Measurements from ENCODE around the gene SLC4A2.
A peak's percentile ranks its signal among the peaks of the same experiment; 100 is the strongest.

DNA sequence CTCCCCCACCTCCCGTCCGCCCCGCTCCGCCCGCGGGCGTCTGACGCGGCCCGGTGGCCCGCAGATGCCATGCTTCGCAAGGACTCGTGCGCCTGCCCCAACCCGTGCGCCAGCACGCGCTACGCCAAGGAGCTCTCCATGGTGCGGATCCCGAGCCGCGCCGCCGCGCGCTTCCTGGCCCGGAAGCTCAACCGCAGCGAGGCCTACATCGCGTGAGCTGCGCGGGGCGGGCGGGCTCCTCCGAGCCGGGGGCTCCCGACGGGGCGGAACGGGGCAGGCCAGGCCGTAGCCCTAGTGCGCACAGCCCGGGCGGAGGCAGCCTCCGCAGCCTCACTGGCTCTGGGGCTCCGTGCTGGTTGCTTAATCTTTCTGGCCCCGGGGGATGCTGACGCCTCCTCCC, 8.3 kb upstream of the SLC4A2 start:
- no peak for TF ChIP-seq RORB (CRISPR knock-in tag; IDR thresholded peaks at IDR 0.05)
- TF ChIP-seq, protein P1, sequence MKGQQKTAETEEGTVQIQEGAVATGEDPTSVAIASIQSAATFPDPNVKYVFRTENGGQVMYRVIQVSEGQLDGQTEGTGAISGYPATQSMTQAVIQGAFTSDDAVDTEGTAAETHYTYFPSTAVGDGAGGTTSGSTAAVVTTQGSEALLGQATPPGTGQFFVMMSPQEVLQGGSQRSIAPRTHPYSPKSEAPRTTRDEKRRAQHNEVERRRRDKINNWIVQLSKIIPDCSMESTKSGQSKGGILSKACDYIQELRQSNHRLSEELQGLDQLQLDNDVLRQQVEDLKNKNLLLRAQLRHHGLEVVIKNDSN (CRISPR knock-in tag; IDR thresholded peaks at IDR 0.05) = peak; percentile 82
- TF ChIP-seq, protein P2, sequence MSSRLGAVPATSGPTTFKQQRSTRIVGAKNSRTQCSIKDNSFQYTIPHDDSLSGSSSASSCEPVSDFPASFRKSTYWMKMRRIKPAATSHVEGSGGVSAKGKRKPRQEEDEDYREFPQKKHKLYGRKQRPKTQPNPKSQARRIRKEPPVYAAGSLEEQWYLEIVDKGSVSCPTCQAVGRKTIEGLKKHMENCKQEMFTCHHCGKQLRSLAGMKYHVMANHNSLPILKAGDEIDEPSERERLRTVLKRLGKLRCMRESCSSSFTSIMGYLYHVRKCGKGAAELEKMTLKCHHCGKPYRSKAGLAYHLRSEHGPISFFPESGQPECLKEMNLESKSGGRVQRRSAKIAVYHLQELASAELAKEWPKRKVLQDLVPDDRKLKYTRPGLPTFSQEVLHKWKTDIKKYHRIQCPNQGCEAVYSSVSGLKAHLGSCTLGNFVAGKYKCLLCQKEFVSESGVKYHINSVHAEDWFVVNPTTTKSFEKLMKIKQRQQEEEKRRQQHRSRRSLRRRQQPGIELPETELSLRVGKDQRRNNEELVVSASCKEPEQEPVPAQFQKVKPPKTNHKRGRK (CRISPR knock-in tag; IDR thresholded peaks at IDR 0.05; ENCODE audit: borderline replicate concordance) = peak; percentile 50; the same call in 1 of the 2 replicates
- peak; percentile 96 for TF ChIP-seq CREB1 (CRISPR knock-in tag; IDR thresholded peaks at IDR 0.05)
- TF ChIP-seq, protein P3, sequence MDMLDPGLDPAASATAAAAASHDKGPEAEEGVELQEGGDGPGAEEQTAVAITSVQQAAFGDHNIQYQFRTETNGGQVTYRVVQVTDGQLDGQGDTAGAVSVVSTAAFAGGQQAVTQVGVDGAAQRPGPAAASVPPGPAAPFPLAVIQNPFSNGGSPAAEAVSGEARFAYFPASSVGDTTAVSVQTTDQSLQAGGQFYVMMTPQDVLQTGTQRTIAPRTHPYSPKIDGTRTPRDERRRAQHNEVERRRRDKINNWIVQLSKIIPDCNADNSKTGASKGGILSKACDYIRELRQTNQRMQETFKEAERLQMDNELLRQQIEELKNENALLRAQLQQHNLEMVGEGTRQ (CRISPR knock-in tag; IDR thresholded peaks at IDR 0.05) = no peak; the same call in 1 of the 2 replicates
- TF ChIP-seq, protein P4, sequence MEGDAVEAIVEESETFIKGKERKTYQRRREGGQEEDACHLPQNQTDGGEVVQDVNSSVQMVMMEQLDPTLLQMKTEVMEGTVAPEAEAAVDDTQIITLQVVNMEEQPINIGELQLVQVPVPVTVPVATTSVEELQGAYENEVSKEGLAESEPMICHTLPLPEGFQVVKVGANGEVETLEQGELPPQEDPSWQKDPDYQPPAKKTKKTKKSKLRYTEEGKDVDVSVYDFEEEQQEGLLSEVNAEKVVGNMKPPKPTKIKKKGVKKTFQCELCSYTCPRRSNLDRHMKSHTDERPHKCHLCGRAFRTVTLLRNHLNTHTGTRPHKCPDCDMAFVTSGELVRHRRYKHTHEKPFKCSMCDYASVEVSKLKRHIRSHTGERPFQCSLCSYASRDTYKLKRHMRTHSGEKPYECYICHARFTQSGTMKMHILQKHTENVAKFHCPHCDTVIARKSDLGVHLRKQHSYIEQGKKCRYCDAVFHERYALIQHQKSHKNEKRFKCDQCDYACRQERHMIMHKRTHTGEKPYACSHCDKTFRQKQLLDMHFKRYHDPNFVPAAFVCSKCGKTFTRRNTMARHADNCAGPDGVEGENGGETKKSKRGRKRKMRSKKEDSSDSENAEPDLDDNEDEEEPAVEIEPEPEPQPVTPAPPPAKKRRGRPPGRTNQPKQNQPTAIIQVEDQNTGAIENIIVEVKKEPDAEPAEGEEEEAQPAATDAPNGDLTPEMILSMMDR (IDR thresholded peaks at IDR 0.05) = no peak
- TF ChIP-seq FOXP1 (CRISPR knock-in tag; IDR thresholded peaks at IDR 0.05; ENCODE audit: borderline replicate concordance) = peak; percentile 99
- TF ChIP-seq, protein P5, sequence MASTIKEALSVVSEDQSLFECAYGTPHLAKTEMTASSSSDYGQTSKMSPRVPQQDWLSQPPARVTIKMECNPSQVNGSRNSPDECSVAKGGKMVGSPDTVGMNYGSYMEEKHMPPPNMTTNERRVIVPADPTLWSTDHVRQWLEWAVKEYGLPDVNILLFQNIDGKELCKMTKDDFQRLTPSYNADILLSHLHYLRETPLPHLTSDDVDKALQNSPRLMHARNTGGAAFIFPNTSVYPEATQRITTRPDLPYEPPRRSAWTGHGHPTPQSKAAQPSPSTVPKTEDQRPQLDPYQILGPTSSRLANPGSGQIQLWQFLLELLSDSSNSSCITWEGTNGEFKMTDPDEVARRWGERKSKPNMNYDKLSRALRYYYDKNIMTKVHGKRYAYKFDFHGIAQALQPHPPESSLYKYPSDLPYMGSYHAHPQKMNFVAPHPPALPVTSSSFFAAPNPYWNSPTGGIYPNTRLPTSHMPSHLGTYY (CRISPR knock-in tag; IDR thresholded peaks at IDR 0.05) = no peak
- TF ChIP-seq, protein P6, sequence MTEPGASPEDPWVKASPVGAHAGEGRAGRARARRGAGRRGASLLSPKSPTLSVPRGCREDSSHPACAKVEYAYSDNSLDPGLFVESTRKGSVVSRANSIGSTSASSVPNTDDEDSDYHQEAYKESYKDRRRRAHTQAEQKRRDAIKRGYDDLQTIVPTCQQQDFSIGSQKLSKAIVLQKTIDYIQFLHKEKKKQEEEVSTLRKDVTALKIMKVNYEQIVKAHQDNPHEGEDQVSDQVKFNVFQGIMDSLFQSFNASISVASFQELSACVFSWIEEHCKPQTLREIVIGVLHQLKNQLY (CRISPR knock-in tag; IDR thresholded peaks at IDR 0.05) = peak; percentile 97
